Common myeloid progenitor, CD34-positive (primary cell): ENCODE measurements around the gene ENTPD8.
"Not testable (repeated sequence)": the region's sequence is repeated elsewhere in the genome, so short reads cannot be mapped to it uniquely, and the experiment has no call there.

ENCODE experiments used
- CTCF ChIA-PET: fragments of 350-600 bp; sonication (Branson Sonifier 250); formaldehyde crosslinking; loops from one replicate; lab custom pipeline; 2021; ENCODE audit warnings: antibody characterized with exemption; lab: Charles Lee
- POLR2A ChIA-PET: fragments of 350-600 bp; sonication (Branson Sonifier 250); formaldehyde crosslinking; loops from one replicate; lab custom pipeline; 2021; ENCODE audit warnings: antibody characterized with exemption; lab: Charles Lee
- DNase-seq, 3 donors: peaks; one replicate each; pipeline versions ENCODE4 v3.0.0 to v3.0.0-alpha.2; 2013
- H3K27ac ChIP-seq, 2 experiments: 1 replicate in 1 of 2; 2 replicates in 1 of 2; pipeline ENCODE4 v1.7.0; 2013; ENCODE audit warnings: inconsistent platforms in 2 of 2, low read length in 2 of 2, mild to moderate bottlenecking in 2 of 2, low read depth in 1 of 2, moderate library complexity in 1 of 2; ENCODE audit not compliant: severe bottlenecking in 2 of 2, insufficient read depth in 1 of 2, poor library complexity in 1 of 2
- H3K27me3 ChIP-seq, 5 experiments: replicated peaks in 2 of 5; 1 replicate in 3 of 5; 2 replicates in 2 of 5; pipeline versions ENCODE4 v1.6.1 to v1.7.0; 2013; ENCODE audit warnings: low read length in 4 of 5, mild to moderate bottlenecking in 2 of 5, moderate library complexity in 2 of 5, inconsistent platforms in 1 of 5; ENCODE audit not compliant: insufficient read depth in 5 of 5, control insufficient read depth in 4 of 5
- H3K36me3 ChIP-seq, 4 experiments: 1 replicate in 2 of 4; 2 replicates in 2 of 4; pipeline versions ENCODE4 v1.6.1 to v1.7.0; 2013; ENCODE audit warnings: low read length in 3 of 4, control low read depth in 1 of 4, mild to moderate bottlenecking in 1 of 4; ENCODE audit not compliant: control insufficient read depth in 4 of 4, insufficient read depth in 4 of 4
- H3K4me1 ChIP-seq, 4 experiments: 1 replicate in 3 of 4; 2 replicates in 1 of 4; pipeline versions ENCODE4 v1.6.1 to v1.7.1; 2013; ENCODE audit warnings: low read length in 3 of 4, mild to moderate bottlenecking in 3 of 4, control low read depth in 1 of 4, inconsistent platforms in 1 of 4, moderate library complexity in 1 of 4; ENCODE audit not compliant: control insufficient read depth in 4 of 4, insufficient read depth in 4 of 4; ENCODE audit errors: control extremely low read depth in 1 of 4
- H3K4me3 ChIP-seq, 7 experiments: 1 replicate in 4 of 7; 2 replicates in 3 of 7; pipeline versions ENCODE4 v1.5.1 to v1.7.0; 2013; ENCODE audit warnings: mild to moderate bottlenecking in 7 of 7, low read length in 6 of 7, moderate library complexity in 6 of 7, inconsistent platforms in 2 of 7, low read depth in 2 of 7, control low read depth in 1 of 7; ENCODE audit not compliant: insufficient read depth in 4 of 7, control insufficient read depth in 1 of 7; ENCODE audit errors: extremely low read depth in 1 of 7
- H3K9me3 ChIP-seq, 5 experiments: 1 replicate in 4 of 5; 2 replicates in 1 of 5; pipeline versions ENCODE4 v1.6.1 to v1.7.1; 2013; ENCODE audit warnings: low read length in 4 of 5, mild to moderate bottlenecking in 2 of 5, inconsistent platforms in 1 of 5, low read depth in 1 of 5, moderate library complexity in 1 of 5; ENCODE audit not compliant: control insufficient read depth in 4 of 5, insufficient read depth in 2 of 5; ENCODE audit errors: control extremely low read depth in 1 of 5
- WGBS: methylation state at CpG from one replicate; pipeline ENCODE4 v1.1.5; 2013; ENCODE audit not compliant: insufficient coverage; 5-methylcytosine and 5-hydroxymethylcytosine counted together

Gene ENTPD8

GRCh38 chr9:137451264-137452005, 10.3 kb upstream of the ENTPD8 start:
- H3K27me3 ChIP-seq, H3K9me3 ChIP-seq, H3K27ac ChIP-seq, POLR2A ChIA-PET, DNase-seq, CTCF ChIA-PET, H3K4me3 ChIP-seq: not testable (repeated sequence)
- Histone ChIP-seq H3K4me1 (peaks cover 0 to 45% (median 32%) of the 10 kb centered on the region in 4 experiments), H3K36me3 (peaks cover 0 to 46% (median 8%) of the 10 kb centered on the region in 4 experiments)
- 14% methylated on average over 2 of the region's 31 CpGs for WGBS

- CTCF ChIA-PET: interaction anchor here (0.6 kb wide), 1 partner anchor 177 kb away, joined by 3 read pairs; no protein-coding TSS in a partner anchor
These were observed 9.5 kb upstream of the ENTPD8 start for GRCh38 chr9:137450539-137451222.

DNA sequence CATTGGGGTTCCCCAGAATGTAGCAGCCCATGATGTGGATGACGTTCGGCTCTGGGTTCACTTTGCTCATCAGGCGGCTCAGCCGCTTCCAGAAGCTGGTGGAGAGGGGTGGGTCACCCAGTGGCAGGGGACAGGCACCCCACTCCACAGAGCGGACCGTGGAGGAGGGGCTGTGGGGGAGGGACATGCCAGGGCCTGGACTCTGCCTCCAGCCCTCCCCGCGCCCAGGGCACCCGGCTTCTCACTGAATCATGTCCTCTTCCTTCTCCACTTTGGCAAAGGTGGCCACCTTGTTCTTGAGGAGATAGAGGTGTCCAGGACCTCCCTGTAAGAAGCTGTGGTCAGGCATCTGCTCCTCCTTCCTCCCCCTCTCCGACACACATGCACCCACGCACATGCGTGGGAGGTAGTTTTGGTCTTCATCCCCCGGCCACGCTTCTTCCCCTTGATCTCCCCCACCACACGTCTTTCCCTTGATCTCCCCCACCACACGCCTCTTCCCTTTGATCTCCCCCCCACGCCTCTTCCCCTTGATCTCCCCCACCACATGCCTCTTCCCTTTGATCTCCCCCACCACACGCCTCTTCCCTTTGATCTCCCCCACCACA, 8.9 kb upstream of the ENTPD8 start:
- peaks cover 0 to 55% (median 34%) of the 10 kb centered on the region in 4 experiments for H3K4me1 ChIP-seq
- ChIA-PET CTCF (interaction anchor here (0.6 to 1.1 kb wide), 2 partner anchors 28 to 177 kb away, joined by 3 read pairs; partner anchors contain the start of gene EXD3), POLR2A (no interaction called here)
- no peak overlapping the region for H3K4me3 ChIP-seq
- H3K27me3 ChIP-seq: no peaks in the 10 kb centered on the region
- peak in 1 of 3 donors; percentile 33 for DNase-seq
- no peak overlapping the region for H3K27ac ChIP-seq
- 92% methylated on average over 10 of the region's 18 CpGs for WGBS
- no peaks in the 10 kb centered on the region for H3K9me3 ChIP-seq
- peaks cover 0 to 35% (median 7%) of the 10 kb centered on the region in 4 experiments for H3K36me3 ChIP-seq

More at GRCh38 chr9:137450539-137451222, 9.5 kb upstream of the ENTPD8 start:
- H3K4me3 ChIP-seq, POLR2A ChIA-PET, H3K9me3 ChIP-seq, H3K27me3 ChIP-seq, H3K27ac ChIP-seq: not testable (repeated sequence)
- Histone ChIP-seq H3K36me3 (peaks cover 0 to 39% (median 8%) of the 10 kb centered on the region in 4 experiments), H3K4me1 (peaks cover 0 to 49% (median 32%) of the 10 kb centered on the region in 4 experiments)
- 28% methylated on average over 5 of the region's 24 CpGs for WGBS
- DNase-seq: peak in 2 of 3 donors; percentile 40 to 47

GRCh38 chr9:137449081-137449844, 8.1 kb upstream of the ENTPD8 start:
- POLR2A ChIA-PET: interaction anchor here (0.7 to 1.5 kb wide), 2 partner anchors 13 to 217 kb away, joined by 4 read pairs; no protein-coding TSS in a partner anchor
- Histone ChIP-seq H3K9me3 (no peaks in the 10 kb centered on the region), H3K27ac (no peak overlapping the region), H3K36me3 (peaks cover 0 to 28% (median 7%) of the 10 kb centered on the region in 4 experiments), H3K4me3 (no peak overlapping the region), H3K27me3 (no peaks in the 10 kb centered on the region), H3K4me1 (peaks cover 0 to 48% (median 28%) of the 10 kb centered on the region in 4 experiments)
- 96% methylated on average over 34 of the region's 36 CpGs for WGBS
- no peak for DNase-seq
- CTCF ChIA-PET: interaction anchor here (1.1 kb wide), 1 partner anchor 27 kb away, joined by 3 read pairs; the partner anchor contains the start of gene EXD3

DNA sequence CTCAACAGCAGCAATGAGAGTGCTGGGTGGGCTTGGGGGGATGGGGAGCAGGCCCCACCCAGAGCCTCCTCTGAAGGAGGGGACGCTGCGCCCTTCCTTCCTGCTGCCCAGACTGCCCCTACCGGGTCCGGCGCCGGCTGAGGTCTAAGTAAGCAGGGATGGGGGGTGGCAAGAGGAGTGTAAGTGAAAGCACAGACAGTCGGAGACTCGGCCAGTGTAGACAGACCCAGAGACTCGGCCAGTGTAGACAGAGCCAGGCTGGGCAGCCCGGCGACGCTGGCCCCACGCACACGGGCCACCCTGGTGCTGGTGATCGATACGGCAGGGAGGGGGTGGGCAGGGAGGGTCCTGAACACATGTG, 7.4 kb upstream of the ENTPD8 start:
- Histone ChIP-seq H3K27me3 (no peaks in the 10 kb centered on the region), H3K4me3 (no peak overlapping the region), H3K36me3 (peaks cover 0 to 28% (median 7%) of the 10 kb centered on the region in 4 experiments), H3K27ac (no peak overlapping the region), H3K9me3 (no peaks in the 10 kb centered on the region), H3K4me1 (peaks cover 0 to 44% (median 24%) of the 10 kb centered on the region in 4 experiments)
- no peak for DNase-seq
- ChIA-PET CTCF (interaction anchor here (1.1 to 1.7 kb wide), 3 partner anchors 14 to 162 kb away, joined by 3 to 5 read pairs (median 3); no protein-coding TSS in a partner anchor), POLR2A (interaction anchor here (0.7 to 1.5 kb wide), 2 partner anchors 12 to 217 kb away, joined by 4 read pairs; no protein-coding TSS in a partner anchor)
- 98% methylated on average over 9 of the region's 16 CpGs for WGBS
